Activated T-helper 1 cell treated with Interleukin-2 at 50 U/mL for 16 hours (primary cell): ENCODE measurements around the gene MEGF10.

ENCODE experiments used
- DNase-seq: peaks from one replicate; pipeline ENCODE4 v3.0.0-alpha.2; 2020; ENCODE audit warnings: low read depth

The MEGF10 gene

DNA sequence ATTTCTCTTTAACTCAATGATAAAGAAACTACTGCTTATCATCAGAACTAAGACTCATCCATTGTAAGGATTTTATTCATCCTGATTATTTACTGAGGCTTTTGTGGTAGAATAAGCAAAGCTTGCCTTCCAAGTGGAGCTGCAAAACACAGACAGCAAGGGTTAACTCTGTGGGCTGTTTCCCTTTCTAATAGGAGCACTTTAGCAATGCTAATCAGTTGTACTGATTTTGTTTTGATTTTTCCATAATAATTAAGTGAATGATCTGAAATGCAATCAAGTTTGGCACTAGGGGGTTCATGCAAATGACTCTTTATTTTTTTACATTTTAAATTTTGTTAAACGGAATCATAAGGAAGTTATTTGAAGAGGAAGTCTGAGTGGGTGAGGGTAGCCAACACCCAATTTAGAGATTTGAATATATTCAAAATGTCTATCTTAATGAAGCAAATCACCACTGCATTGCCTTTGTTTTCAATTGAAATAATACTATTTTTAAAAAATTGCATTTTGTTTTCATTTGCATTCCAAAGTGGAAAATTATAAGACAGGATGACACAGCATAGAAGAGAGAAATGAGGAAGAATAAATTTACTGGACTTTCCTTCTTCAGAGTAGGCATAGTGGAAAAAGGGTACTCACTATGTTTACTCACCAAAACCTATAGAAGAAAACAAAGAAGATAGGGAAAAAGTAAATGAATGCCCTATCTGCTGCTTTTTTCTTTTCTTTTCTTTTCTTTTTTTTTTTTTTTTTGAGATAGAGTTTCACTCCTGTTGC, 36.6 kb downstream of the MEGF10 start:
- DNase-seq, result no peak

DNA sequence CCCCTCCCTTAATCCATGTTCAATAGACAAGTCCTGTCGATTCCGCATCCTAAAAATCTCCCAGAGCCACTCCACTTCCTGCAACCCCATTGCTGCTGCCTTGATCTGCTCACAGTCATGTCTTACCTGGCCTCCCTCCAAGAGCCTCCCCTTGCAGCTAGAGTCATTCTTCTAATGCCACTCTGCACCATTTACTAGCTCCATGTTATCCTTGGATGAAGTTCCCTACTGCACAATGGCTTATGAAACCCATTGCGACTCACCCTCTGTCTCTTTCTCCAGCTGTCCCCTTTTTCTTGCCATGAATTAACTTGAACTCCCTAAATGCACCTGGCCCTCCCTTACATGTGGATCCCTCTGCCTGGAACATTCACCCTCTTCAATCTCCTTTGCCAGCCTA, 39.5 kb downstream of the MEGF10 start:
- no peak for DNase-seq

DNA sequence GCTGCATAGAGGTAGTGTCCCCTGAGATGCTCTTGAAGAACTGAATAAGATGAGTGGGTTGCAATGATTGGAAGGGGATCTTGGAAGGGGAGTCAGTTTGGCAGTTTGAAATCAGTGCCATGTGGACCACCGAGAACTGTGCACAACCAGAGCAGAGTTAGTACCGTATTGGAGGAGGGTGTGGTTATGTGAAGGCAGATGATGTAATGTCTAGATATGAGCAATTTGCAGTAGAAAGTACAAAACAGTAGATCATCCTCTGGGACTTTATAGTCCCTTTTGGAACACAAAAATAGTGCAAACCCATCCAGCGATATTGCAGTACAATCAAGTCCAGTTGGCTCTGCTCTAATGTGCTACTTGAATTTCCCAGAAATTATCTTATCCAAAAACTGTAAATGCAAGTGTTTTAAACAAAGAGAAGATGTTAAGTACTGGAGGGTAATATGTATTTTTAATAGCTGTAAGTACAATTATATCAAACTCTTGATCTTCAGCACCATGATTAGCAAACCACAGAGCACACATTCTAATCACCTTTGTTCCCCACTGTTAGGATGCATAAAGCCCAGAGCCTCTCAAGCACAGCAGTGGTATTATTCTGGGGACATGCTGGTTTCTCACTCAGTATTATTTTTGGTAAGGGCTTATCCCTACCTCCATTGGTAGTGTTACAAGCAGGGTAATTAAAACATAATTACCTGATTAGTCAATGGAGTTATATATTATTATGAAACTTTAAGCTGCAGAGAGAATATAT, 41.5 kb downstream of the MEGF10 start:
- no peak for DNase-seq

DNA sequence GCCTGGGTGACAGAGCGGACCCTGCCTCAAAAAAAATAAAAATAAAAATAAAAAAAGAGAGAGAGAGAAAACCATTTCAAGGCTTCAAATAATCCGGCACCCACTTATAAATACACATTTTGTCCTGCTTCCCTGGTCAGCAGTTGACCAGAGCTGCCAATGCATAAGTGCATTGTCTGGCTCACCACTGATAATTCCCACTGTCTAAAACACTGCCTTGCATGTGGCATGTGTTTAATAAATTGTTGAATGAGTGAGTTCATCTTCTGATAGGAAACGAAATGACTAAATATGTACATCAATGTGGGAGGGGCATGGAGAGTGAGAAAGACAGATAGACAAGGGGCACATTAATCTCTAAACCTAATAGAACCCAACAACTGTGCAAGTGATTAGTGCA, 42.9 kb downstream of the MEGF10 start:
- DNase-seq, result no peak

DNA sequence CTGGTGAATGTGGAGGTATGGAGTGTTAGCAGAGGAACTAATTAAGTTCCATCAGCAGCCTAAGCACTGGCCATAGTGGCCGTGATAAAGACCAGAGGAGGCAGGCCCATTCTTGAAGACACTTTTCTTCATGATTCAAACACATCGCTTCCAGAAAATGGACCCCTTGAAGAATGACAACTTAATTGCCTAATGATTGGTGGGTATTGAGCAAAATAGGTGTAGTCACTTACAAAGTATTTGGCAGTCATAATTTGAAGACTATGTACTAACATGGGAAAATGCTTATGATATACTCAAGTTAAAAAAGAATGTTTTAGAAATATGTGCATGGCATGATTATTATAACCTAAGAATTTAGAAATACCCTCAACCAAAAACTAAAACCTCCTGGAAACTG, 44.8 kb downstream of the MEGF10 start:
- DNase-seq, result no peak

DNA sequence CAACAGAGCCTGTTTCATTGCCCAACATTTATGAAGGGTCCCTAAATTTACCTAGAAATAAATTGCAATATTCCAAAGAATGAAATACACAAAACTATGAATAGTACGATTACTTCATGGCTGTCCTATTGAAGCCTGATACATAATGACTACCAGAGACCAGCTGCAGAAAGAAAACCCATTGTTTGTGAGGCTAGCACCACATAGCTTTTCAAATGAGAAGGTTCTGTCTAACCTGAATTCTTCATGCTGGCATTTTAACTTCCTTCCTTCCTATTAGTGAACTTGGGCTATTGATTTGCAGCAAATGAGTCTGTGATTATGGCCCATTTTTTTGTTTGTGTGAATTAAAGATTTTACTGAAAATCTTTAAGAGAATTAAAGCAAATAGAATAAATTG, 47.3 kb downstream of the MEGF10 start:
- no peak for DNase-seq

DNA sequence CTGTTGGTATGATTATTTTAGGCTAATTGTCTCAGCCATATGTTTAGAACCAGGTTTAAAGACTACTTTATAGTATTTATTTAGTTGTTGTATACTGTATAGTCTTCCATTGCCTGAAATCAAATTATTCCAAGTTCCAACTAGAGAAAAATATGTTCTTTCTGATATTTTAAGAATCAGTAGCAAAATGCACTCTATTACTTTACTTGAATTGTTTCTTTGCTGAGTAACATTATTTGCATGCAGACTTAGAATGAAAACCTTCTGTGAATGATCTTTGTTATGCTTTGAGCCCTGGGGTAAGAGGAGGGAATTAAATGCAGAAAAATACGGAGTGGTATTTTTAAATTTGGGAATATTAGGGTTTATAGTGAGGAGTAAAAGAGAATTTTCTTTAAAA, 47.9 kb downstream of the MEGF10 start:
- no peak for DNase-seq

DNA sequence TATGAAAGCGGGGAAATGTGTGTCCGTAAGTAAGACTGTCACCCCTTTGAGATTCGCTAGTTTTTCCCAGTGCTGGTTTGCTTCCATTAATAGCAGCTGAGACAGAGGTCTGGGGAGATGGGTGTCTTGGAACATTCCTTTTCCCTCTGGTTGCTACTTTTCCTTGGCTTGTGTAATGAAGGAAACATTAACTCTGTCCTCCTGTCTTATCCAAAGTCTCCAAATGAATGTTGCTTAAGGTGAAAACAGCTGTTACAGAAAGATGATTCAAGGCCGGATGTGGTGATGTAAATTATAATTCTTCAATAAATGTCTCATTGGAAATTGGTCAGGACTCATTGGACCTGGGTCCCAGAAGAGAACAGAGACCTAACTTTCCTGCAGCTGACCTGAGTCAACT, 50.0 kb downstream of the MEGF10 start:
- DNase-seq, result no peak

DNA sequence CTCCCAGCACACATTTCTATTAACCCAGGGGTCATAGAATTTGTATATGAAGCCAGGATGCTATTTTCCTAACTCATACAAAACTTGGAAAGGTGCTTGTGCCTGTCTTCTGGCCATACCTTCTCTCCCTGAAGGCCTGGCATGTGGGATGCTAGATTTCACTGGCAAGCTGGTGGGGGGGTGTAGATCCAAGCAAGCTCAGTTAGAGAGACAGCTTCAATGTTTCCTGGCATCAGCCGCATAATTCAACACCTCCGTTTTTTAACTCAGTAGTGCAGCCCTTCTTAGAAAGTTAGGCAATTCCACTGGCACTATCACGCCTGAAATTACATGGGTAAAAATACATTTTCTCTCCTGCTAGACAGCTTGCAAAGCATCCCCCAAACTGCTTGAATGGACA, 51.8 kb downstream of the MEGF10 start:
- DNase-seq, result no peak

DNA sequence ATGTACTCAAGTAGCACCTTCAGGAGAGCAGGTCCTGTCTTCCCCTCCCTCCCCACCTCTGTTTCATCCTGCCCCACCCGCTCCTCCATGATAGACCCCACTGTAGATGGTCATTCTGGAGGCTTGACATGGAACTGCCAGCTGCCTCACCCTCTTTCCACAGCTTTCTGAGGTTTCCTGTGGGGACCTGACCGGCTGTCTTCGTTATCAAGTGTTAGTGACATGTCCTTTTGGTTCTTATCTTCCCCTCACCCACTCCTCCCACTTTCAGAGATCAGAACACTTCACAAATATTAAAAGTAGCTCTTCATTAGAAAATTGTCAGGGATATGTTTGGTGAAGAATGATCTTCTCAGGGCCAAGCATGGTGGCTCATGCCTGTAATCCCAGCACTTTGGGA, 52.7 kb downstream of the MEGF10 start:
- DNase-seq, result no peak

DNA sequence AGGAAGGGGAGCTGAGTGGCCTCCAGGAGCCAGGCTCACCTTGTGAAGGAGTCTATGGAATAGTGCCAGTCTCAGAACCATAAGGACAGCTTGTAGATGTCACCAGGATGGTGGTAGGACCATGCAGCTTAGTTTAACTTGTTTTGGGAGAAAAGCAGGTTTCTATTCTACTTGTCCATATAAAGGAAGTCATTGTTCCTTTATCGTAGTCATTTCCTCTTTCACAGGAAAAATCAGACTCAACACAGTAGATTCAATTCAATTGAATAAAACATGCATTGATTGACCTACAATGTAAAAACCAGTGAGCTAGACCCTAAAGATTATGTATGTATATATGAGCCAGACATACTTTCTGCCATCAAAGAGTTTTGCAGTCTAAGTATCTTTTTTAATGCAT, 53.3 kb downstream of the MEGF10 start:
- DNase-seq, result no peak

DNA sequence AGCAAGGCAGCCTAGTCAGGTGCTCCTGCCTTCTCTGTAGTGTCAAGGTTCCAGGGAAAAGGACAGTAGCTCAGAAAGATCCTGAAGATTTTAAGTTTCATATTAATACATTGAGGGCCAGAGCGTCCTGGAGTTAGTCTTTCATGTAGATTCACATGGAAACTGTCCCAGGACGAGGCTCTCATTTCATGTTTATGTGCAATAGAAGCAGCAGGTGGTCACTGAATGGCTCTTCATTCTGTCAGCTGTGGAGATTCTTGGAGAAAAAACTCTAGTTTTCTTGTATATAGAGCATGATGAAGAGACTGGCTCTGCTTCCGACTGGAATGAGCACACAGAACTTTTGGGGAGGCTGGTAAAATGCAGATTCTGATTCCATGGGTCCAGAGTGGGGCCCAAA, 54.3 kb downstream of the MEGF10 start:
- no peak for DNase-seq

DNA sequence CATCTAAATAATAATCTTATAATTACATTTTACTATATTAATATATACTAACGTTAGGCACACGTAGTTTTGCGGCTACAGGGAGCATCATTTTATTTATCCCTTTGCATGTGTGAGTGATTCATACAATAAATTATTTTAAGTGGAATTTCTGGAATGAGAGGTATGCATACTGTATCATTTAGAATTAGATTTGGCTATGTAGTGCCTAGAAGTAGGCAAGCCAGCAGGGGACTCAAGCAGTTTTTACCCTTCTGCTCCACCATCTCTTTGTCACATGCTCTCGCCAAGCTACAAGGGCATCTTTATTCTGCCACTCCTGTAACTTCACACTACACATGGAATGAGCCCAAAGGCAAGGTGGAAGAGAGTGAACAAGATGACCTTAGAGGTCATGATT, 60.8 kb downstream of the MEGF10 start:
- no peak for DNase-seq

DNA sequence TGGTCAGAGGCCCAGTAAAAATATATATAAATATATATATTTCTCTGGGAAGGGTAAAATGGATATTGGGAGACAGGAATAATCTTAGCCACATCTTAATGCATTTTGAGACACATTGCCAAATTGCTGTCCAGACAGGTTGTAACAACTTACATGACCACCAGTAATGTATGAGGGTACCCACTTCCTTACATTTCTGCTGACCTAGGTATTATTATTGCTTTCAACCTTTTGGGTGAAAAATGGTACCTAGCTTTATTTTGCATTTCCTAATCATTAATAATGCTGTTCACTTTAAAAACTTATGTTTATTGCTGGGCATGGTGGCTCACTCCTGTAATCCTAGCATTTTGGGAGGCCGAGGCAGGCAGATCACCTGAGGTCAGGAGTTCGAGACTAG, 61.5 kb downstream of the MEGF10 start:
- DNase-seq, result no peak

DNA sequence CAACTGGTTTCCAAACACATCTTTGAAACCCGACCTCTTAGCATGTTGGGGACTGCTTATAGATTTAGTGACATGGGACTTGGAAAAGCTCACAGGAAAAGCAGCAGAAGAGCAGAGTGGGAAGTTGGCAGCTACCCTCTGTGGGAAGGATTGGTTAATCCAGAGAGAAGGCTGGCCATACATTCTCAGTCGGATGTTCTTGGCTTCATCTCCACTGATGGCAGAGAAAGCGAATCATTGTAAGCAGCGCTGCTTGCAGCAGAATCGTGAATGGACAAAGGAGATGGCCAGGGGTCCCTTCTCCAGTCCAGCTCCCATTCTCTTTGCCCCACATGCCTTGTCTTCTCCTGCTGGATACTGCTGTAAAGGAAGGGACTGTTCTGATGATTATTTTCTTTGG, 62.7 kb downstream of the MEGF10 start:
- no peak for DNase-seq

DNA sequence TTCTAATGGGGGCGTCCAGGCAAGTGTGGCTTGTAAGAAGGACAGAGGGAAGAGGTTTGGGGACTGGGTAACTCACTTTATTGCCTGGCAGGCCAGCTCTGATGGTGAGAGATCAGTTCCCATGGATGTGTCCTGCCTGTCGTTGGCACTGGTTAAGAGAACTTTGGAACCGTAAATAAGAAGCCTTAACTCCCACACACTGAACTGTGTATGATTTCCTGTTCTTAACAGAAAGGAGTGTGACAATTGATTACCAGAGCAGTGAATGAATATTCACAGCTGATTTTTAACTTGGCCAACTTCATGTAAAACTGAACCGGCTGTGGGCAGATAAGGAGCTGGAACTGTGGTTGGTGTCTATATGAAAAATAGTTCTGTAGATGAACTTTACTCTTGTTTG, 63.2 kb downstream of the MEGF10 start:
- DNase-seq, result no peak

DNA sequence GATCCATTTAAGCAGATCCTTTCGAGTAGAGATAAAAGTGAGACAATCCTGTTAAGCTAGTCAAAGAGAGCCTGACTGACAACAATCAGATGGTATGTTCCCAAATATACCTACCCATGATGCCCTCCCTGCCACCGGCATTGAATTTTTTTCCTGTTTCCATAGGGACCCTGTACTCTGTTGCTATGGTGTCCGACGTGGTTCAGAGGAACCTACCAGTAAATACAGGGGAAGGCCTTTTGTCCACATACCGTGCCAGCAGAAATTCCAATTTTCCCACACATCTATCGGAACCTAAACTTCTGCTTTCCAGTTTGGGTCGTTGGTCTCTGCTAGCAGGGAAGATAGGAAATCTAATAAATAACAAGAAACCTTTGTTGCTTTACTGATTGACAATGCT, 64.7 kb downstream of the MEGF10 start:
- no peak for DNase-seq

DNA sequence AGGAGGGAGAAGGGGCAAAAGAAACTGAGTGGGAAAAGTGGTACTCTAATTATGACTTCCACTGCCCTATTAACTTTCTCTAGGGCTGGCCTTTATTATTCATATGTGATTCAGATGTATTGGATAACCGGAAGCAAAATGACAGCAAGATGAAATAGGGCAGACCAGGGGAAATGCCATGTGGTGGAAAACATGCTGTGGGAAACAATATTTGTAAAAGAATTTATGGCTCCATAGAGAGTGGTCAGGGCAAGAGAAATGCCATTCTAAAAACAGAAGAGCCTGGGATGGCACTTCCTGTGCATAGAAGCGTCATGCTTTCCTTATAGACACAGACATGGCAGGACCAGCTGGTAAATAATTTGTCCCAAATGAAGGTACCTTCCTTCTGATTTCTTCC, 67.7 kb downstream of the MEGF10 start:
- DNase-seq, result no peak

DNA sequence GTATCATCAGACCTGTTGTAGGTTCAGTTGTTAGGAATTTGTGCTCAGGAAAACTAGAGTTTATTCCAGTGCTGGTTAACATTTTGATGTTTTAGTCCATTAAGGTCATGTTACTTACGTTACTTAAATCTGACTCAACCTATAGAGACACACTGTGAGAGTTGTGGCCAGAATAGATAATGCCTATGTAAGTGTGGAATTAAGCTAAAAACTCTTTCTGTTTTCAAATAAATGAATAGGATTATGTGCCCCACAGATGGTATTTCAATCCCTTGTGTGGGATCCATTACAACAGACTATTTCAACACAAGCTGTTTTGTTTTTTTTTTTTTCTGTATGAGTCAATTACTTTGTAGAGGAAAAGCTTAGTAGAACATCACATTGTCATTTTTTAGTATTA, 68.1 kb downstream of the MEGF10 start:
- no peak for DNase-seq

DNA sequence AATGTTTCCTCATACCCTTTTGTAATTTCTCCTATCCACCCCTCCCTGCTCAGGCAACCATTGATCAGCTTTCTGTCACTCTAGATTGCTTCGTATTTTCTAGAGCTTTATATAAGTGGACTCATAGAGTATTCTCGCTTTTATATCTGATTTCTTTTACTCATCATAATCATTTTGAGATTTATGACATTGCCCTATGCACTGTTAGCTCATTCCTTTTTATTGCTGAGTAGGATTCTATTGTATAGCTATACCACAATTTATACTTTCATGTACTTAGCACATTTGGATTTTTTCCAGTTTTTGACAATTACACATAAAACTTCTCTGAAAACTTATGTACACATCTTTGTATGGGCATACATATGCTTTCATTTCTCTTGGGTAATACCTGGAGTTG, 68.9 kb downstream of the MEGF10 start:
- no peak for DNase-seq

DNA sequence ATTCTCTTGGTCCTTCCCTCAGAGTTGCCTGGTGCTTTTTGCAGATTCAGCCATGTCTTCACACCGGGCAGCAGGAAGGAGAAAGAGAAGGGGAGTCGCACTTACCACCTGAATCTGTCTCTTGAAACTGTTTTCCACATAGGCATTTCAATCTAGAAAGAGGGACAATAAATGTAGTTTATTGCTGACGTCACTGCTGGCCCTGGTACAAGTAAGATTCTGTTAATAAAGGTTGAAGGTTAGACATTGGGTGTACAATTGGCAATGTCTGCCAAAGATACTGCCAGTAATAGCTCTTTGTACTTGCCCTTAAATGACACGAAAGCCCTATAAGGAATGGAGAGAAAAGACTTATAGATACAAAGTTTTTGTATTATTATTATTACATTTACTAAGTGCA, 72.8 kb downstream of the MEGF10 start:
- no peak for DNase-seq

DNA sequence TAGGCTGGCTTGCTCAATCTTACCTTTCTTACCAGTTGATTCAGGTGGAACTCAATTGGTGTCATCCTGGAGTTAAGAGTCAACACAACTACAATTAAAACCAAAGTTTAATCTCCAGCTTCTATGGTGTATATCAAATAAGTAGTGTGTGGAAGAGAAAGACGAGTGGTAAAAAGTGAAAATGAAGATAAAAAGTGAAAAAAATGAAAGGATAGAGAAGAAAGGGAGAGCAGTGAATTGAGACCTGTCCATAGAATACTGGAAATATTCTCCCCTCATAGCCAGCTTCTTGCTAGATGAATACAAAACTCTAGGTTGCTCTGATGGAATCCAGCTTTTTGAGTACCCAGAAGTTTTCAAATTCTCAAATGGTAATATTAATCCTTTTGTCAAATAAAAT, 76.4 kb downstream of the MEGF10 start:
- no peak for DNase-seq

DNA sequence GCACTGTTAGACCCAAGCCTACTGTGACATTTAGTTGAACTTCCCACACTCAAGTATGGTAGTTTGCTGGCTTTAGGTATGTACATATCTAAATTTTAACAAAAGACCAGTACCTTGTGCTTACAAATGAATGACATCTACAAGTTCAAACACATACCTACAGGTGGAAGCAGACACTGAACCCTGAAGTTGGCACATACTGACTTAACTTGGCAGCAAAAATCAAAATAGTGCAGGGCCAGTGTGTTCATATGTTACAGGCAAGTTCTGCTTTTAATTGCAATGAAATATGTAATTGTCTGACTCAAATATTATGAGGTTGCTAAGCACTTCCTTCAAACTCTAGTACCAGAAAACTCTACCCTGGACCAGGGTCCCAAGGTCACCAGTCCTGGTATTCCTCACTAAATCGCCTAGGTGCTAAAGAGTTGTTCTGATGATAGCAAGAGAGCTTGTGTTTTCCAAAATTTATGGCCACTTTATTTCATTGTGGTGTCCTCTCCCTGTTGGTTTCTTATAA, 77.4 kb downstream of the MEGF10 start:
- DNase-seq, result no peak

DNA sequence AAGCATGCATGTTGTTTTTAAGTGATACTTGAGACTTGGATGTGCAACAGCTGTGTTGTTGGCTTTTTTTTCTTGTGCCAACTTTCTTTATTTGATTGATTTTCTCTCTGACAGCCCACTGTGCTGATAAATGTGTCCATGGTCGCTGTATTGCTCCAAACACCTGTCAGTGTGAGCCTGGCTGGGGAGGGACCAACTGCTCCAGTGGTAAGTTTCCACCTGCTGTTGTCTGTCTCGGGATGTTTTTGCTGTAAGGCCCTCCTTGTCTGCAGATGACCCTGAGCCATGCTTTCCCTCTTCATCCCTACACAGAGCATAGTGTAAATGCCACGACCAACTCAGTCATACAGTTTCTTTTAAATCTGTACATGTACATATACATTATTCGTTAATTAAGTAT, 79.2 kb downstream of the MEGF10 start:
- no peak for DNase-seq
